Lung (tissue), 12 donors: ENCODE data around the gene OBP2B. TPM values are rescaled to one million over a fixed set of nuclear protein-coding genes. Genes with fewer than 3 reads are reported as not detected.
"Not testable (repeated sequence)": the region's sequence is repeated elsewhere in the genome, so short reads cannot be mapped to it uniquely, and the experiment has no call there.

ENCODE experiments used
- ATAC-seq: fragments of 200-7000 bp; cut with Tn5 transposase; one replicate; pipeline ENCODE4 v1.9.1; 2020; ENCODE audit warnings: moderate number of reproducible peaks; ENCODE audit not compliant: insufficient read depth, low FRiP score
- DNase-seq, 3 donors: peaks; one replicate each; pipeline ENCODE4 v3.0.0-alpha.2; 2013 to 2017
- H3K27ac ChIP-seq, 2 donors: one replicate each; pipeline ENCODE4 v1.5.1; 2013; ENCODE audit warnings: mild to moderate bottlenecking in 2 of 2, moderate library complexity in 2 of 2, control low read depth in 1 of 2, inconsistent platforms in 1 of 2, low read depth in 1 of 2, low read length in 1 of 2
- H3K27me3 ChIP-seq, 3 donors: one replicate each; pipeline ENCODE4 v1.5.1; 2013; ENCODE audit warnings: low read length in 2 of 3; ENCODE audit not compliant: control insufficient read depth in 3 of 3, insufficient read depth in 3 of 3
- H3K36me3 ChIP-seq, 4 donors: one replicate each; pipeline ENCODE4 v1.5.1; 2013; ENCODE audit warnings: low read length in 4 of 4, mild to moderate bottlenecking in 1 of 4, moderate library complexity in 1 of 4; ENCODE audit not compliant: control insufficient read depth in 4 of 4, insufficient read depth in 4 of 4
- H3K4me1 ChIP-seq, 5 donors: one replicate each; pipeline ENCODE4 v1.5.1; 2013; ENCODE audit warnings: low read length in 5 of 5, mild to moderate bottlenecking in 2 of 5, moderate library complexity in 1 of 5; ENCODE audit not compliant: control insufficient read depth in 5 of 5, insufficient read depth in 5 of 5
- H3K4me3 ChIP-seq: one replicate; pipeline ENCODE4 v1.5.1; 2013; ENCODE audit warnings: mild to moderate bottlenecking, control low read depth, moderate library complexity
- H3K9ac ChIP-seq, 2 donors: one replicate each; pipeline ENCODE4 v1.5.1; 2013; ENCODE audit warnings: low read length in 2 of 2, control low read depth in 1 of 2; ENCODE audit not compliant: insufficient read depth in 1 of 2
- H3K9me3 ChIP-seq, 4 donors: one replicate each; pipeline ENCODE4 v1.5.1; 2013; ENCODE audit warnings: low read length in 3 of 4, mild to moderate bottlenecking in 1 of 4, moderate library complexity in 1 of 4; ENCODE audit not compliant: control insufficient read depth in 4 of 4, insufficient read depth in 3 of 4
- CTCF ChIP-seq: IDR thresholded peaks from 2 replicates; pipeline ENCODE4 v1.5.1; 2012; ENCODE audit warnings: mild to moderate bottlenecking; ENCODE audit errors: control extremely low read depth, extremely low read depth
- WGBS, 2 donors: extraction: QIAGEN DNeasy Blood & Tissue Kit; methylation state at CpG; one replicate each; pipeline ENCODE4 v1.1.7; 2013; 5-methylcytosine and 5-hydroxymethylcytosine counted together
- polyA plus RNA-seq, 2 donors: library from polyadenylated mRNA; stranded (reverse); fragments of 200-250 nt; gene quantifications; one replicate each; pipeline ENCODE4 v1.2.1, GENCODE V29; 2013
- total RNA-seq, 2 donors: library from RNA; depleted of rRNA in 1 of 2; stranded (reverse); fragments of >200 nt in 1 of 2; gene quantifications; one replicate each; pipeline ENCODE4 v1.2.1, GENCODE V29; 2014 to 2021
- donor health status: control.
- donor health status: control.
- donor health status: Bipolar disorder and iron deficiency.
- donor health status: healthy.
- donor health status: DM: yes; HTN: yes; CAD: no.

Gene OBP2B
- total and polyA plus RNA-seq, 4 donors = not detected

DNA sequence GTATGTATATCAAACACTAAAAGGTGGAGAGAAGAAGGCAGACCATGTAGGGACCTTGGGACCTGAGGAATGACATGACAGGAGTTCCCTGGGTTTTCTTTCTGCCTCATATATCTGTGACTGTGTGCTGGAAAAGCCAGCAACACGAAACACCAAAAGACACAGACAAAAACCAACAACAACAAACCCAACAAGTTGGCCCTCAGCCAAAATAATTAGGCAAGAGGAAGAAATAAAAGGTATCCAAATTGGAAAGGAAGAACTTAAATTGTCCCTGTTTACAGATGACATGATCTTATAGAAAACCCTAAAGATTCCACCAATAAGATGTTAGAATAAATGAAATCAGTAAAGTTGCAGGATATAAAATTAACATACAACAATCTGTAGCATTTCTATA is 44.2 kb upstream of the OBP2B start:
- H3K4me1 ChIP-seq = peaks cover 0 to 11% (median 0%) of the 10 kb centered on the region in 5 donors
- DNase-seq (no peak), ATAC-seq (no peak)
- no peaks in the 10 kb centered on the region for H3K27me3 ChIP-seq
- H3K36me3 ChIP-seq = no peaks in the 10 kb centered on the region
- peaks cover 0 to 2% (median 0%) of the 10 kb centered on the region in 4 donors for H3K9me3 ChIP-seq
- TF ChIP-seq CTCF = no peak
- 42 to 52% methylated on average over 1 of the region's 1 CpG for WGBS, 2 donors
- H3K4me3 ChIP-seq = no peak overlapping the region
- no peak overlapping the region for H3K9ac ChIP-seq
- H3K27ac ChIP-seq = peak overlapping the region in 1 of 2 donors; percentile 20

- H3K4me1 ChIP-seq = peaks cover 0 to 10% (median 0%) of the 10 kb centered on the region in 5 donors
- 52 to 80% methylated on average over 16 of the region's 16 CpGs for WGBS, 2 donors
- peaks cover 0 to 2% (median 0%) of the 10 kb centered on the region in 4 donors for H3K9me3 ChIP-seq
- H3K27ac ChIP-seq = peak overlapping the region in 1 of 2 donors; percentile 87
- peak overlapping the region; percentile 11 for H3K4me3 ChIP-seq
- H3K36me3 ChIP-seq = no peaks in the 10 kb centered on the region
- ATAC-seq (peak; percentile 87), DNase-seq (peak in 1 of 3 donors; percentile 7)
- no peak overlapping the region for H3K9ac ChIP-seq
- TF ChIP-seq CTCF = no peak
- no peaks in the 10 kb centered on the region for H3K27me3 ChIP-seq
Measured at GRCh38 chr9:133252301-133253020, 43.4 kb upstream of the OBP2B start.

DNA sequence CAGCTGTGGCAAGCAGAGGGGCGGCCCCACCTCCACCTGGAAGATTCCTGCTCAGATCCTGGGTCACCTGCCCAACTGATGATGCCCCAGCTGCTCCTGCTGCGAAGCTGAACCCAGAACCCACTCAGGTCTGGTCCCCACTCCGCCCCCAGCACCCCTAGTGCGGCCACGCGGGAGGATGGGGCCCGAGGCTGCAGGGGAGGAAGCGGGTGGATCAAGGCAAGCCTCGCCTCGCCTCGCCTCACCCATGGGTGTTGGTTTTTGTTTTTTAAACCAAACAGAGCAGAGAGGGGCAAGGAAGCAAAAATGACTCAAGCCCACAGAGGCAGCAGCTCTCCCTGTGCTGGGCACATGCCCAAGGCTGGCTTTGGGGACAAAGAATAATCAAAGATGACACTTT is 42.7 kb upstream of the OBP2B start:
- ATAC-seq (no peak), DNase-seq (no peak)
- H3K27me3 ChIP-seq = no peaks in the 10 kb centered on the region
- H3K9me3 ChIP-seq = no peaks in the 10 kb centered on the region
- peak overlapping the region in 1 of 2 donors; percentile 87 for H3K27ac ChIP-seq
- peak overlapping the region; percentile 11 for H3K4me3 ChIP-seq
- no peak overlapping the region for H3K9ac ChIP-seq
- H3K4me1 ChIP-seq = peaks cover 0 to 8% (median 0%) of the 10 kb centered on the region in 5 donors
- 63 to 78% methylated on average over 11 of the region's 11 CpGs for WGBS, 2 donors
- no peaks in the 10 kb centered on the region for H3K36me3 ChIP-seq
- TF ChIP-seq CTCF = no peak

- not testable (repeated sequence) for H3K4me3 ChIP-seq, H3K9me3 ChIP-seq, ATAC-seq, H3K4me1 ChIP-seq, DNase-seq, H3K36me3 ChIP-seq, H3K9ac ChIP-seq, H3K27me3 ChIP-seq
- 70 to 86% methylated on average over 6 of the region's 6 CpGs for WGBS, 2 donors
- H3K27ac ChIP-seq = peak overlapping the region in 1 of 2 donors; percentile 82
Measured at GRCh38 chr9:133251221-133251620, 42.2 kb upstream of the OBP2B start.
